A549 treated with Hydrocortisone at 1 μM for 4 hours (cell line): ENCODE data around the gene MTA1. TPM values are rescaled to one million over a fixed set of nuclear protein-coding genes. Genes with fewer than 3 reads are reported as not detected.

Experiments used
- total RNA-seq: library from RNA; stranded (reverse); fragments of 200-300 nt; extraction: Qiagen RNA extraction; gene quantifications from 5 replicates; pipeline ENCODE4 v1.2.3, GENCODE V29; 2022

MTA1 gene
- total RNA-seq, result 63.5 to 81.3 TPM (median 77.4 TPM) in 5 replicates

DNA sequence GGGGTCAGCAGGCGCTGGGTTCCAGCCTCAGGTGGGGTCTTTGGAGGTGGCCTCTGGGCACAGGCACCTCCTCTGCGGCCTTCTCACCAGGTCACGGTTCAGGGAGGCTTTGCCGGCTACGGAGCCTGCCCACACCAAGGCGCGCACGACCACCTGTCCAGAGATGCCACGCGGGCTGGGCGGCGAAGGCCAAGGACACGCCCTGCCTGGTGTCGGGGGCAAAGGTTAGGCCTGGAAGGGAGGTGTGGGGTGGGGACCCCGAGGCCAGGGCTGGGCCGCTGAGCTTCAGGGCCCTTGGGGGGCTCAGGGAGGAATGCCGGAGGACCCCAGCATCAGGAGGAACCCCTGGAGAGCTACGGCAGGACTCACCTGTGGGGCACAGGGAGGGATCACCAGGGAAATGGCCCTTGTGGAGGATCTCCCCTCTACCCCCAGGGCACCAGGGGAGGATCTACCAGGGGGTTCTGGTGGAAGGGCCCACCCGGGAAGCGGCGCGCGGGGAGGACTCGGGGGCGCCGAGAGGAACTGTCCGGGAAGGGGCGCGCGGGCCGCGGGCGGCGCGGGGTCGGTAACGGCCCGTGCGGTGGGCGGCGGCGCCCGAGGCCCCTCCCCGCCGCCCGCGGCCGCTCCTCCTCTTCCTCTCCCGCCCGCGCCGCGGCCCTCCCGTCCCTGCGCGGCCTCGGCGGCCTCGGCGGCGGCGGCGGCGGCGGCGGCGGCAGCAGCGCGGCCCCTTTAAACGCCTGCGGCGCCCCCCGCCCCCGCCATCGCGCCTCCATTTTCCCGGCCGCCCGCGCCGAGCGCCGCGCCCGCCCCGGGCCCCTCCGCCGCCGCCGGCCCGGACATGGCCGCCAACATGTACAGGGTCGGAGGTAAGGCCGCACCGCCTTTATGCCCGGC is at the start of gene MTA1:
Gene MTA1 (plus strand): TSS at position 633 of the 897 bp plus-strand sequence. CDS start 209 bp downstream, at position 842.

DNA sequence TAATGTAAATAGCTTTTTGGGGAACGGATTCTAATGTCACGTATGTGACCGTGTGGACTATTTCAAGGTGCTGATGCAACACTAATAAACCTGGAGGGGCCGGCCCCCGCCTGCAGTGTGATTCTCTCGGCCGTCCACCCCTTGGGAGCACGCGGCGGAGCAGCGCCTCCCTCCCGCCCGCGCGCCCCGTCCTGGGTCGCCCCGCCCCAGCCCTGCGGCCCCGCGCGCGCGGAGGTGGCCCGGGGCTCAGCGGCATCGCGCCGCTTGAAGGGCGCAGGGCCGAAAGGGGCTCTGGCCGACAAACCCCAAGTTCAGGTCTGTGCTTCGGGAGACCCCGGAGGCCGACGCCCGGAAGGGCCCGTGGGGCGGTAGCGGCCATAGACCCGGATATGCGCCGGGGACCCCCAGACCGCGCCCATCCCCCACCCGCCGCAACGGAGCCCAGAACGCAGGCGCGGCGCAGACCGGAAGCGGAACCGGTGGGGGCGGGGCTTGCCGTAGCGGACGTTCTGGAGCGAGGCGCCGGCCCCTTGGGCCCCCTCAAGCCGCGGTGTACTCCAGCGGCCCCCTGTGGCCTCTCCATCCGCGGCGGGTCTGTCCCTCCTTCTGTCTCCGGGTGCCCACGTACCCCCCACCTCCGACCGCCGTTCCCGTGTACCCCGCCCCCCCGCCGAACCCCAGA is 21.4 kb upstream of the MTA1 start, which contains the start of gene TEX22:
Gene TEX22 (plus strand): TSS at position 495 of the 682 bp plus-strand sequence. CDS start 803 bp downstream, outside the sequence.

GRCh38 chr14:105474483-105475268 is 55.0 kb downstream of the MTA1 start, which contains the start of gene CRIP2:
Gene CRIP2, plus strand, starts transcription at chr14:105474821. Its CDS starts 42 bp downstream, at chr14:105474863.

DNA sequence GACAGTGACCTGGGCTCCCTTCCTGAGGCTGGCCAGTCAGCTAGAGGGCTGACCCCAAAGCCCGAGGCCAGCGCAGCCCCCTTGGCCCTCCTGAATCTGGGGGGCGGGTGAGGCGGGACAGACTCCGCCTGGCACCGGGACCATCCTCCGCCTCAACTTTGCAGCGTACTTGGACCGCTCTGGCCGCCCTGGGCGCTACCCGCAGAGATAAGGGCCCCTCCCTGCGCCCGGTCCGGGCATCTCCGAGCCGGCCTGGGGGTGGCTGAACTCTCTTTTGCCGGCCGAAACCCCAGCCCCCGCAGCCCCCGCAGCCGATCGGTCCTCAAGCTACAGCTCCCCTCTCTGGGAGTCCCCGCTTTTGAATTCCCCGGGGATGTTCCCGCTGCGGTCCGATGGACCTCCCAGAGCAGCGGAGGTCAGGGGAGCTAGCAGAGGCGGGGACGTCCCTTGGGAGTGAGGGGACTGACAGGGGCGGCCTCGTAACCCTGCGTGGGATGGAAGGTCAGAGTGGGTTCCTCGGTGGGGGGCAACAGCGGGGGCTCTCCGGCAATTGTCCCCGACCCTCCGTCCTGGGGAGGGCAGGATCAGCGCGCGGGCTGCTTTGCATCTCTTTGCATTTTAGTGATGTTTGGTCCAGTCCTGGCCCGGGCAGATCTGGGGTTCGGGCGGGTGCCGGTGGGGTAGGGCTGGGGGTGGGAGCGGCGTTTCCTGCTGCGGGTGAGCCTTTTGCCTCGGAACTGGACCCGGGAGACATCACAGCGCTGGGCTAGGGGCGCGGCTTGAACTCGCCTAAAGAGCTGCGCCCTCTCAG is 66.7 kb downstream of the MTA1 start, which contains the start of gene CRIP1:
Gene CRIP1 (plus strand): TSS at position 724 of the 811 bp plus-strand sequence. CDS start 374 bp downstream, outside the sequence.

DNA sequence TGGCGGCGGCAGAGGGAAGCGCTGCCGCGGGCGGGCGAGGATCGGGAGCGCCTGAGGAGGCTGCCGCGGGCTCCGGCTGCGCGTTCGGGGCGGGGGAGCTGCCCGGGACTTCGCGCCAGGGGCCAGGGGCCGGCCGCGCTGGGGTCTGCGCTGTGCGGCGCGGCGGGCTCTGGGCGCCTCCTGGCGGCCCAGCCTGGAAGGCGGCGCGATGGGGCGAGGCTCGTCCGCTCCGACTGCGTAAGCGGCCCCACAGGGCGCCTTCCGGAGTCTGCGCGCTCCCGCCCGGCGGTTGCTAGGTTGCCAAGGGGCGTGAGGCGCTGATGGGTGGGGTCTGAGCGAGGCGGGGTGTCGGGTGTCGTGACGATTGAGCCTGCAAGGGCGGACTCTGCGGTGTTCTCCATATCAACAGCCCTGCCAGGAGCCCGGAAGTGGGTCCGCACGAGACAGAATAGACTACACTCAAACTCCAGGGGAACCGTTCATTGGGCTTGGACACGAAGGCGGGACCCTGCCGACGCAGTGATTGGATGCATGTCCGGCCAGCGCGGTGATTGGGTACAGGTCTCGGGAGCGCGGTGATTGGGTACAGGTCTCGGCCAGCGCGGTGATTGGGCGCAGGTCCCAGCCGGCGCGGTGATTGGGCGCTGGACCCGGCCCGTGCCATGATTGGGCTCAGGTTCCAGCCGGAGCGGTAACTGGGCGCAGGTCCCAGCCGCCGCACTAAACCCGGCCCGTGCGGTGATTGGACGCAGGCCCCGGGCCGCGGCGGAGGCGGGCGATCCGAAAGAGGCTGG is 71.1 kb downstream of the MTA1 start, which contains the start of gene TEDC1:
Gene TEDC1 (plus strand): TSS at position 675 of the 794 bp plus-strand sequence. CDS start 130 bp downstream, outside the sequence.

Other genes with a start within 250 kb of the MTA1 start
- 21.0 to 46.0 TPM (median 40.7 TPM) in 5 replicates for gene NUDT14, start 238.5 kb upstream of the MTA1 start, total RNA-seq
- 34.7 to 45.9 TPM (median 41.4 TPM) in 5 replicates for gene BTBD6, start 171.3 kb upstream of the MTA1 start, total RNA-seq
- 24.9 to 27.6 TPM (median 26.4 TPM) in 5 replicates for gene BRF1, start 118.8 kb upstream of the MTA1 start, total RNA-seq
- 22.7 to 28.3 TPM (median 24.5 TPM) in 5 replicates for gene PACS2, start 105.1 kb upstream of the MTA1 start, total RNA-seq
- gene TEX22, start 21.3 kb upstream of the MTA1 start, total RNA-seq, result 0.32 to 0.84 TPM (median 0.36 TPM) in 5 replicates
- 116 to 208 TPM (median 198 TPM) in 5 replicates for gene CRIP2, start 55.0 kb downstream of the MTA1 start, total RNA-seq
- 1,531 to 1,939 TPM (median 1,820 TPM) in 5 replicates for gene CRIP1, start 67.1 kb downstream of the MTA1 start, total RNA-seq
- gene TEDC1, start 71.4 kb downstream of the MTA1 start, total RNA-seq, result 33.2 to 45.8 TPM (median 44.2 TPM) in 5 replicates
- gene TMEM121, start 106.8 kb downstream of the MTA1 start, total RNA-seq, result 4.6 to 9.5 TPM (median 8.0 TPM) in 5 replicates